Colonic mucosa (tissue), 4 donors: ENCODE measurements around the gene RFX2. TPM values are rescaled to one million over a fixed set of nuclear protein-coding genes. Genes with fewer than 3 reads are reported as not detected.

Source experiments
- DNase-seq: peaks from one replicate; pipeline ENCODE4 v3.0.0-alpha.2; 2020
- H3K27ac ChIP-seq: fragments of 200-600 bp; one replicate; pipeline ENCODE4 v1.8.0; 2021
- H3K27me3 ChIP-seq: fragments of 200-600 bp; one replicate; pipeline ENCODE4 v1.8.0; 2021
- H3K36me3 ChIP-seq: fragments of 200-600 bp; one replicate; pipeline ENCODE4 v1.8.0; 2021
- H3K4me1 ChIP-seq: fragments of 200-600 bp; one replicate; pipeline ENCODE4 v1.8.0; 2021; ENCODE audit warnings: mild to moderate bottlenecking
- H3K4me3 ChIP-seq: fragments of 200-600 bp; one replicate; pipeline ENCODE4 v1.8.0; 2021
- H3K9ac ChIP-seq, 2 donors: one replicate each; pipeline ENCODE4 v1.7.0; 2013; ENCODE audit warnings: control low read depth in 2 of 2, low read depth in 2 of 2, low read length in 2 of 2
- H3K9me3 ChIP-seq: fragments of 200-600 bp; one replicate; pipeline ENCODE4 v1.8.0; 2021
- intact Hi-C: fragments of 100-400 bp; cut with DNase I; formaldehyde crosslinking; loops from one replicate; pipeline ENCODE4 v1.14.1; 2022
- total RNA-seq, 2 donors: library from RNA; stranded (reverse); fragmentation: NEBNext Ultra II Directional in 1 of 2; extraction: Animal tissue kit (Norgen Biotek cat#: 25700) in 1 of 2; gene quantifications; one replicate each; pipeline ENCODE4 v1.2.1, GENCODE V29; 2021
- TF ChIP-seq, protein P1 (sequence below): fragments of 200-600 bp; IDR thresholded peaks from one replicate; pipeline ENCODE4 v1.8.0; 2022; ENCODE audit warnings: antibody characterized with exemption, mild to moderate bottlenecking
- donor health status: healthy.
- donor health status: DM: no; HTN: no; CAD: no.
- donor health status: DM: no; HTN: no; CAD: no.

Gene RFX2
- total RNA-seq, 2 donors from 2014 or later: 6.2 to 7.3 TPM

DNA sequence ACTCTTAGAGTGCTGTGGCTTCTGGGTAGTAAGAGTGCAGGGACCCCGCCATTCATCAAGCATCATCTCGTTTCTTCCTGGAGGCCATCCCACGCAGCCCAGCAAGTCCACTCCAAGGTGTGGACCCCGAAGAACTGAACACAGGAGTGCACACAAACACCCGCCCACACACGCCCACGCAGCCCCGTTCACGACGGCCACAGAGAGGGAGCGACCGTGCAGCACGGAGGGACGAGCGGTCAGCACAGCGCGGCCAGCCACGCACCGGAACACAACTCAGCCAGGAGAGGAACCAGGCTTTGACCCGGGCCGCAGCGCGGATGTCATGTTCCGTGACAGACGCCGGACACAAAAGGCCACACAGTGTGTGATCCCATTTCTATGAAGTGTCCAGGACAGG lies 114.2 kb downstream of the RFX2 start:
- Histone ChIP-seq H3K9me3 (no peaks in the 10 kb centered on the region), H3K9ac (no peak overlapping the region), H3K27me3 (no peaks in the 10 kb centered on the region), H3K36me3 (no peaks in the 10 kb centered on the region), H3K27ac (no peak overlapping the region), H3K4me1 (no peaks in the 10 kb centered on the region), H3K4me3 (no peak overlapping the region)
- DNase-seq: no peak
- intact Hi-C loops: no loop called here
- TF ChIP-seq, protein P1, sequence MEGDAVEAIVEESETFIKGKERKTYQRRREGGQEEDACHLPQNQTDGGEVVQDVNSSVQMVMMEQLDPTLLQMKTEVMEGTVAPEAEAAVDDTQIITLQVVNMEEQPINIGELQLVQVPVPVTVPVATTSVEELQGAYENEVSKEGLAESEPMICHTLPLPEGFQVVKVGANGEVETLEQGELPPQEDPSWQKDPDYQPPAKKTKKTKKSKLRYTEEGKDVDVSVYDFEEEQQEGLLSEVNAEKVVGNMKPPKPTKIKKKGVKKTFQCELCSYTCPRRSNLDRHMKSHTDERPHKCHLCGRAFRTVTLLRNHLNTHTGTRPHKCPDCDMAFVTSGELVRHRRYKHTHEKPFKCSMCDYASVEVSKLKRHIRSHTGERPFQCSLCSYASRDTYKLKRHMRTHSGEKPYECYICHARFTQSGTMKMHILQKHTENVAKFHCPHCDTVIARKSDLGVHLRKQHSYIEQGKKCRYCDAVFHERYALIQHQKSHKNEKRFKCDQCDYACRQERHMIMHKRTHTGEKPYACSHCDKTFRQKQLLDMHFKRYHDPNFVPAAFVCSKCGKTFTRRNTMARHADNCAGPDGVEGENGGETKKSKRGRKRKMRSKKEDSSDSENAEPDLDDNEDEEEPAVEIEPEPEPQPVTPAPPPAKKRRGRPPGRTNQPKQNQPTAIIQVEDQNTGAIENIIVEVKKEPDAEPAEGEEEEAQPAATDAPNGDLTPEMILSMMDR: no peak

DNA sequence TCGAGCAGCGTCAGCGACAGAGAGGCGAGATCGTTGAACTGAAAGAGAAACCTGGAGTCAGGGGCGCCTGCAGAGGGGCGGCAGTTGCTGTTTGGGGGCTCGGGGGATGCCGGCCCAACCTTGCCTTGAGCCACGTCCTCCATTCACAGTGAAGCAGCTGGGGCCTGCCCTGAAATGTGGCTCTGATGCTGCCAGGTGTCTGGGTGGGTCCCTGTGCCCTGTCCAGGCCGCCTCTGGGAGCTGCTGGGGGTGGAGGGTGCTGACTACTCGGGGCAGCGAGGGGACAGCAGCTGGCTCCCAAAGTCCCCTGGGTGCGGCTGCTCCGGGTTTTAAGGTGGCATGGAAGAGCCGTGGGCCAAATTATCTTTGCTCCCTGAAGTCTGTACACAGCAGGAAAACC lies 114.7 kb downstream of the RFX2 start:
- Histone ChIP-seq H3K36me3 (no peaks in the 10 kb centered on the region), H3K9ac (no peak overlapping the region)
- DNase-seq: no peak

DNA sequence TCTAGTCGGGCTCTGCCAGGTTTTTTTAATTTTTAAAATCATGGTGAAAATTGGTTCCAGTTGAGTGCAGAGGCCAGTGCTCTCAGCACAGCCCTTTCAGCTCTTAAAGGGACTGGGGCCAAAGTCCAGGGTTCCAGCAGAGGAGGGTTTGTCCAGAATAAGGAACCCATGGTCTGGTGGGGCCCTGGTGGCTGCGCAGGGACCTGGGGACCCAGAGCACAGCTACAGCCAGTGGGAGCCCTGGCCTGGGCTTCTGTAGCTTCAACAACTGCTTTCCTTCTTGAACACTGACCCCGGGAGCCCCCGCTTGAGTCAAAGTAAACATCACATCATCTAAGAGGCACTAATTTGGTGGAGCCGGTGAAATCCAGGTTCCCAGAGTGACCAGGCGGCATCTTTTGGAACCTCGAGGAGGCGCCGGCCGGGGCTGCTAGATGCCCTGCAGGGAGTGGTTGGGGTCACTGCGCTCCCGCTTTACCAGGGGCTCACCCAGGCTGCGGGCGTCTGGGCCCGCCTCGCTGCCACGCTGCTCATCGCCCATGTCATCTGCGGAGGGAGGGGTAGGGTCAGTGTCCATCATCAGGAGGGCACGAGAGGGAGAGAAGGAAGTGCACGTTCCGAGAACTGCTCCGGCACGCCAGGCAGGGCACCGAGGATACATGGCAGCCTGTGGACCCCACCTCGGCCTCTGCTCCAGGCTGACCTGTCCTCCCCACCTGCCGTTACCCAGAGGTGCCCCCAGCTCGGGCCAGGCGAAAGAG lies 115.7 kb downstream of the RFX2 start:
- no peak overlapping the region for H3K9ac ChIP-seq
- intact Hi-C loops: no loop called here
- H3K27ac ChIP-seq: no peak overlapping the region

More for the DNA sequence above, 114.7 kb downstream of the RFX2 start:
- Histone ChIP-seq H3K4me1 (no peaks in the 10 kb centered on the region), H3K27me3 (no peaks in the 10 kb centered on the region), H3K9me3 (no peaks in the 10 kb centered on the region), H3K4me3 (no peak overlapping the region), H3K27ac (no peak overlapping the region)
- TF ChIP-seq, protein P1: no peak
- intact Hi-C loops: no loop called here

DNA sequence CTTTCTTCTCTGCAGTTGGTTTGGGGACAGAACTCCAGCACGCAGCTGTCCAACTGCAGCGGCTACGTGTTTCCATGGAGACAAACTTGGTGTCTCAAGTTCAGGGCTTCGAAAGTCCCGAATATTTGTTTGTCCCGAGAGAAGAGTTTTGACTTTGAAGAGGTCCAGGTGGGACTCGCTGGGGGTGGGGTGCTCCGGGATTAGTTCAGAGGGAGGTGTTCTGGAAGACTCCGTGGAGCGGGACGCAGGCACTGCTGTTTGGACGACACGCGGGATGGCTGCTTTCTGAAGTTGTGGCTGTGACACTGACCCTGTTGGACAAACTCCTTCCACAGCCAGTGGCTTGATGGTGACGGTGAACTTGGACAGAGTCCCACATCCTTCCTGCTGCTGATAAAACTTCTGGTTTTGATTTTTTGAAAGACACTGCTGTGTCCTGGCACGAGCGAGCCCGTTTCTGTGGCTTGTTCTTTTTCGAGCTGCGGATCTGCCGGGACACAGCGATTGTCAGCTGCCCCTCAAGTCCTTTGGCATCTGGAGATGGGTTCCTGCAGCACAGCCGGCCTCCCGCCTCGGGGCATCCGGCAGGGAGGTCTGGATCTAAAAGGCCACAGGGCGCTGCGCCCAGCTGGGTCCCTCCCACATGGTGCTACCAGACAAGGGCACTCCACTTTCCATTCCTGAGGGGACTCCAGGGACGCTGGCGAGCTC lies 116.5 kb downstream of the RFX2 start:
- H3K4me3 ChIP-seq: no peak overlapping the region
- no peak overlapping the region for H3K27ac ChIP-seq
- no peaks in the 10 kb centered on the region for H3K4me1 ChIP-seq
- H3K9me3 ChIP-seq: no peaks in the 10 kb centered on the region
- H3K9ac ChIP-seq: no peak overlapping the region
- no peaks in the 10 kb centered on the region for H3K27me3 ChIP-seq
- DNase-seq: no peak
- intact Hi-C loops: no loop called here
- TF ChIP-seq, protein P1: no peak
- no peaks in the 10 kb centered on the region for H3K36me3 ChIP-seq

More for the DNA sequence above, 115.7 kb downstream of the RFX2 start:
- no peak for DNase-seq
- TF ChIP-seq, protein P1: no peak
- H3K36me3 ChIP-seq: no peaks in the 10 kb centered on the region
- no peaks in the 10 kb centered on the region for H3K9me3 ChIP-seq
- no peaks in the 10 kb centered on the region for H3K4me1 ChIP-seq
- no peaks in the 10 kb centered on the region for H3K27me3 ChIP-seq
- H3K4me3 ChIP-seq: no peak overlapping the region

DNA sequence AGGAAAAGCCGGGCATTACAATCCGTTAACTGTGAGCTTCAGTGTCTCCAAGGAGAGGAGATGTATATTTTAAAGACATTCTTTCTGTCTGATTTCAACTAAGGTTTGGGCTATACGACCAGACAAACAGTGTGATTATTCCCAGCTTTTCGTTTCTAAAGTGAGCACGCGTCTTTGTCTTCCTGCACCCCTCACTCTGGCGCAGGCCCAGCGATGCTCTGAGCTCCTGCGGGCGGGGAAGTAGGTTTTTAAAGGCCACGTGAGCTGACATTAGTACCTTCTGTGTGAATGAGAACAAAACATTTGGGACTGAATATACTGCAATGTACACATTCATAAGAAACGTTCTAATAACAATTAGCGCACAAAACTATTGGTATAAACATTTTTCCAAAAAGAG lies 117.1 kb downstream of the RFX2 start:
- no peak overlapping the region for H3K4me3 ChIP-seq
- TF ChIP-seq, protein P1: no peak
- H3K4me1 ChIP-seq: no peaks in the 10 kb centered on the region
- DNase-seq: no peak
- no peaks in the 10 kb centered on the region for H3K9me3 ChIP-seq
- H3K27me3 ChIP-seq: no peaks in the 10 kb centered on the region
- intact Hi-C loops: no loop called here
- H3K27ac ChIP-seq: no peak overlapping the region
- no peak overlapping the region for H3K9ac ChIP-seq
- no peaks in the 10 kb centered on the region for H3K36me3 ChIP-seq
